ENCODE data around the gene EHHADH.

The EHHADH gene

GRCh38 chr3:185197068-185197467 lies 56.8 kb downstream of the EHHADH start:
- DNase-seq (ENCODE audit: low read depth in 2 of 2) = no peak

GRCh38 chr3:185195652-185196051 lies 58.2 kb downstream of the EHHADH start:
- DNase-seq (ENCODE audit: low read depth in 2 of 2) = no peak

- DNase-seq (ENCODE audit: low read depth in 2 of 2) = no peak
These were observed 65.0 kb downstream of the EHHADH start for GRCh38 chr3:185188816-185189215.

GRCh38 chr3:185187391-185187790 lies 66.5 kb downstream of the EHHADH start:
- DNase-seq (ENCODE audit: low read depth in 2 of 2) = no peak

GRCh38 chr3:185176750-185177359 lies 77.0 kb downstream of the EHHADH start:
- no peak for DNase-seq (ENCODE audit: low read depth in 2 of 2)

- DNase-seq (ENCODE audit: low read depth in 2 of 2) = no peak
These were observed 78.4 kb downstream of the EHHADH start for GRCh38 chr3:185175370-185175987.

GRCh38 chr3:185172086-185173049 lies 81.5 kb downstream of the EHHADH start:
- DNase-seq (ENCODE audit: low read depth in 2 of 2) = no peak

- no peak for DNase-seq (ENCODE audit: low read depth in 2 of 2)
These were observed 89.2 kb downstream of the EHHADH start for GRCh38 chr3:185164428-185165217.

GRCh38 chr3:185162634-185163033 lies 91.2 kb downstream of the EHHADH start:
- no peak for DNase-seq (ENCODE audit: low read depth in 2 of 2)

GRCh38 chr3:185161761-185162160 lies 92.1 kb downstream of the EHHADH start:
- no peak for DNase-seq (ENCODE audit: low read depth in 2 of 2)

- no peak for DNase-seq (ENCODE audit: low read depth in 2 of 2)
These were observed 96.5 kb downstream of the EHHADH start for GRCh38 chr3:185157347-185157746.

GRCh38 chr3:185155678-185156077 lies 98.2 kb downstream of the EHHADH start:
- DNase-seq (ENCODE audit: low read depth in 2 of 2) = no peak

- no peak for DNase-seq (ENCODE audit: low read depth in 2 of 2)
These were observed 99.8 kb downstream of the EHHADH start for GRCh38 chr3:185153861-185154629.

GRCh38 chr3:185153171-185153771 lies 100.6 kb downstream of the EHHADH start:
- DNase-seq (ENCODE audit: low read depth in 2 of 2) = no peak

GRCh38 chr3:185152410-185153170 lies 101.3 kb downstream of the EHHADH start, which contains the start of gene C3orf70:
C3orf70 (minus strand) TSS chr3:185153060; CDS start chr3:185152823, 237 bp downstream.
- no peak for DNase-seq (ENCODE audit: low read depth in 2 of 2)

- DNase-seq (ENCODE audit: low read depth in 2 of 2) = no peak
These were observed 101.9 kb downstream of the EHHADH start for GRCh38 chr3:185151964-185152409.

- DNase-seq (ENCODE audit: low read depth in 2 of 2) = no peak
These were observed 102.5 kb downstream of the EHHADH start for GRCh38 chr3:185151101-185151963.

GRCh38 chr3:185150561-185150960 lies 103.3 kb downstream of the EHHADH start:
- no peak for DNase-seq (ENCODE audit: low read depth in 2 of 2)

- no peak for DNase-seq (ENCODE audit: low read depth in 2 of 2)
These were observed 104.3 kb downstream of the EHHADH start for GRCh38 chr3:185149591-185149990.
